ENCODE data around the gene SYTL2.

DNA sequence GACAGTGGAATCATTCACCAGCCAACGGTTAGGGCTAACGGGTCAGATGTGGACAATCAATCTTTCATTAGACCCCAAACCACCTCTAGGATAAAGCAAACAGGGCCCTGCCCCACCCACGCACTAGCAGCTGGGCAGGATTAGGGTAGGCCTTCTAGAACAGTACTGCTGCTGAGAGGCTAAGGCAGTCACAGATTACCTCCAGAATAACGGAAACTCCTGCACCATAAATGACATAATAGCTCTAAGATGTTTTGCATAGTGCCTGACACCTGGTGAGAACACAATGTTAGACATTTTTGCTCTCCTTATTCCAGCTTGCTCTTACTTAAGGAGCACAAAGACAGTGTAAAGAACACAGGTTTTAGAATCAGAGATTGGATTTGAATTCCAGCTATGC, 1.8 kb downstream of the SYTL2 start:
- TF ChIP-seq, protein P1, sequence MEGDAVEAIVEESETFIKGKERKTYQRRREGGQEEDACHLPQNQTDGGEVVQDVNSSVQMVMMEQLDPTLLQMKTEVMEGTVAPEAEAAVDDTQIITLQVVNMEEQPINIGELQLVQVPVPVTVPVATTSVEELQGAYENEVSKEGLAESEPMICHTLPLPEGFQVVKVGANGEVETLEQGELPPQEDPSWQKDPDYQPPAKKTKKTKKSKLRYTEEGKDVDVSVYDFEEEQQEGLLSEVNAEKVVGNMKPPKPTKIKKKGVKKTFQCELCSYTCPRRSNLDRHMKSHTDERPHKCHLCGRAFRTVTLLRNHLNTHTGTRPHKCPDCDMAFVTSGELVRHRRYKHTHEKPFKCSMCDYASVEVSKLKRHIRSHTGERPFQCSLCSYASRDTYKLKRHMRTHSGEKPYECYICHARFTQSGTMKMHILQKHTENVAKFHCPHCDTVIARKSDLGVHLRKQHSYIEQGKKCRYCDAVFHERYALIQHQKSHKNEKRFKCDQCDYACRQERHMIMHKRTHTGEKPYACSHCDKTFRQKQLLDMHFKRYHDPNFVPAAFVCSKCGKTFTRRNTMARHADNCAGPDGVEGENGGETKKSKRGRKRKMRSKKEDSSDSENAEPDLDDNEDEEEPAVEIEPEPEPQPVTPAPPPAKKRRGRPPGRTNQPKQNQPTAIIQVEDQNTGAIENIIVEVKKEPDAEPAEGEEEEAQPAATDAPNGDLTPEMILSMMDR (IDR thresholded peaks at IDR 0.05 in 8 of 11, conservative IDR thresholded peaks at IDR 0.05 in 3 of 11), result no peak
- no peak for TF ChIP-seq POLR2A (IDR thresholded peaks at IDR 0.05)
